GM12878 (cell line): ENCODE measurements around the gene KCNJ13. TPM values are rescaled to one million over a fixed set of nuclear protein-coding genes. Genes with fewer than 3 reads are reported as not detected.

Experiments used
- ATAC-seq: fragments of 200-7000 bp; cut with Tn5 transposase; 3 replicates; pipeline ENCODE4 v1.9.1; 2020; ENCODE audit warnings: mild to moderate bottlenecking, moderate library complexity
- BruUV-seq: library from RNA; stranded (reverse); fragments of 400-500 nt; replicated peaks from 2 replicates; lab custom pipeline; 2021; lab: Mats Ljungman, UMichigan
- CTCF ChIA-PET: fragments of 300-600 bp; sonication (Branson Sonifier 250); formaldehyde crosslinking; extraction: SDS; loops from one replicate; lab custom pipeline; 2021; ENCODE audit warnings: inconsistent platforms; lab: Yijun Ruan, JAX
- POLR2A ChIA-PET: fragments of 350-600 bp; formaldehyde crosslinking; extraction: SDS; loops from one replicate; lab custom pipeline; 2021; ENCODE audit warnings: inconsistent platforms; lab: Charles Lee
- RAD21 ChIA-PET: fragments of 300-600 bp; sonication (Branson Sonifier 250); formaldehyde crosslinking; loops from one replicate; lab custom pipeline; 2023; ENCODE audit warnings: antibody characterized with exemption; ENCODE audit not compliant: unreplicated experiment; lab: Charles Lee
- SMC1A ChIA-PET: fragments of 300-600 bp; sonication (Branson Sonifier 250); formaldehyde crosslinking; loops from one replicate; lab custom pipeline; 2023; ENCODE audit not compliant: unreplicated experiment, uncharacterized antibody; lab: Charles Lee
- DNase-seq: peaks from one replicate; pipeline ENCODE4 v3.0.0-alpha.2; 2011; ENCODE audit warnings: low read depth, low spot score
- FAIRE-seq: peaks from 3 replicates; lab custom pipeline; 2011; peaks lifted over from hg19 to GRCh38; lab: Jason Lieb, UNC
- H2AFZ ChIP-seq: 2 replicates; pipeline ENCODE4 v1.6.0; 2011; ENCODE audit warnings: low read depth, low read length, control low read depth; ENCODE audit not compliant: control insufficient read depth
- H3K27ac ChIP-seq: 2 replicates; pipeline ENCODE4 v1.5.1; 2011; ENCODE audit warnings: control low read depth; ENCODE audit not compliant: control insufficient read depth, insufficient read depth
- H3K27me3 ChIP-seq, 2 experiments: replicated peaks in 1 of 2; 2 replicates each; pipeline versions ENCODE4 v1.6.0 to v1.6.1; 2011; ENCODE audit warnings: low read length in 1 of 2; ENCODE audit not compliant: control insufficient read depth in 2 of 2, insufficient read depth in 2 of 2
- H3K36me3 ChIP-seq, 2 experiments: 2 replicates each; pipeline ENCODE4 v1.5.1; 2011; ENCODE audit warnings: low read length in 1 of 2; ENCODE audit not compliant: control insufficient read depth in 2 of 2, insufficient read depth in 2 of 2
- H3K4me1 ChIP-seq: 2 replicates; pipeline ENCODE4 v1.6.1; 2011; ENCODE audit warnings: mild to moderate bottlenecking, low read length, moderate library complexity, mixed read lengths; ENCODE audit not compliant: control insufficient read depth, insufficient read depth
- H3K4me2 ChIP-seq: 2 replicates; pipeline ENCODE4 v1.6.0; 2011; ENCODE audit warnings: control low read depth; ENCODE audit not compliant: control insufficient read depth, insufficient read depth
- H3K4me3 ChIP-seq: fragments of 200-600 bp; sonication (generic); 2 replicates; pipeline ENCODE4 v1.5.1; 2016
- H3K79me2 ChIP-seq: 2 replicates; pipeline ENCODE4 v1.6.0; 2011; ENCODE audit warnings: low read length; ENCODE audit not compliant: control insufficient read depth, insufficient read depth
- H3K9ac ChIP-seq: 2 replicates; pipeline ENCODE4 v1.8.0; 2011; ENCODE audit warnings: low read length, control low read depth, mixed read lengths; ENCODE audit not compliant: control insufficient read depth, insufficient read depth
- H3K9me3 ChIP-seq: replicated peaks from 3 replicates; pipeline ENCODE4 v1.5.1; 2011; ENCODE audit warnings: mild to moderate bottlenecking, low read length; ENCODE audit not compliant: control insufficient read depth, insufficient read depth
- H4K20me1 ChIP-seq: 2 replicates; pipeline ENCODE4 v1.6.0; 2011; ENCODE audit not compliant: control insufficient read depth, insufficient read depth
- EP300 ChIP-seq, 2 experiments: fragments of 150-350 bp in 1 of 2; IDR thresholded peaks; 2 replicates each; pipeline ENCODE4 v1.6.1; 2011 to 2012; ENCODE audit warnings: low read depth in 2 of 2, low read length in 2 of 2, borderline replicate concordance in 1 of 2, improper control_type of control experiment in 1 of 2, inconsistent platforms in 1 of 2; ENCODE audit not compliant: control insufficient read depth in 1 of 2
- GABPA ChIP-seq: IDR thresholded peaks from 2 replicates; pipeline ENCODE4 v1.6.1; 2014; ENCODE audit warnings: antibody characterized with exemption, low read depth, mild to moderate bottlenecking, inconsistent platforms
- IRF4 ChIP-seq: IDR thresholded peaks from 2 replicates; pipeline ENCODE4 v1.6.1; 2011; ENCODE audit warnings: low read depth, low read length
- MEF2B ChIP-seq: fragments of 450-650 bp; IDR thresholded peaks from 2 replicates; pipeline ENCODE4 v1.6.1; 2018; ENCODE audit warnings: mild to moderate bottlenecking, moderate library complexity; ENCODE audit not compliant: partially characterized antibody, poor library complexity, severe bottlenecking
- NRF1 ChIP-seq: conservative IDR thresholded peaks from 2 replicates; pipeline ENCODE4 v1.6.1; 2011; ENCODE audit warnings: mild to moderate bottlenecking, low read depth, low read length, improper control_type of control experiment
- PAX5 ChIP-seq: IDR thresholded peaks from 2 replicates; pipeline ENCODE4 v1.6.1; 2011; ENCODE audit warnings: low read depth, low read length, borderline replicate concordance
- PML ChIP-seq: IDR thresholded peaks from 2 replicates; pipeline ENCODE4 v1.6.1; 2012; ENCODE audit warnings: low read length, inconsistent platforms
- POLR2AphosphoS2 ChIP-seq: IDR thresholded peaks from 2 replicates; pipeline ENCODE4 v1.6.1; 2011; ENCODE audit warnings: low read depth, mild to moderate bottlenecking, low read length, improper control_type of control experiment, moderate library complexity
- SIX5 ChIP-seq: IDR thresholded peaks from 2 replicates; pipeline ENCODE4 v1.6.1; 2011; ENCODE audit warnings: mild to moderate bottlenecking, low read depth, low read length, moderate library complexity; ENCODE audit not compliant: severe bottlenecking
- SPI1 ChIP-seq: IDR thresholded peaks from 2 replicates; pipeline ENCODE4 v1.6.1; 2011; ENCODE audit warnings: low read depth, mild to moderate bottlenecking, low read length, moderate library complexity, borderline replicate concordance; ENCODE audit not compliant: insufficient read depth
- TCF7 ChIP-seq: IDR thresholded peaks from 2 replicates; pipeline ENCODE4 v1.6.1; 2014; ENCODE audit warnings: antibody characterized with exemption, borderline replicate concordance
- ZNF24 ChIP-seq: fragments of 450-650 bp; IDR thresholded peaks from 2 replicates; pipeline ENCODE4 v1.6.1; 2017; ENCODE audit warnings: antibody characterized with exemption, mild to moderate bottlenecking
- ZSCAN29 ChIP-seq: fragments of 450-650 bp; IDR thresholded peaks from 2 replicates; pipeline ENCODE4 v1.6.1; 2017; ENCODE audit warnings: mild to moderate bottlenecking, moderate library complexity
- WGBS: methylation state at CpG from one replicate; pipeline ENCODE4 v1.1.6; 2016; ENCODE audit warnings: low lambda C conversion rate; ENCODE audit not compliant: insufficient replicate concordance, insufficient coverage; ENCODE audit errors: missing lambda C conversion rate; 5-methylcytosine and 5-hydroxymethylcytosine counted together
- in situ Hi-C: fragments of 300-500 bp; cut with MboI; formaldehyde crosslinking; loops from 9 replicates; pipeline ENCODE4 v1.14.3; 2018; ENCODE audit warnings: mixed read lengths
- intact Hi-C: fragments of 100-400 bp; cut with micrococcal nuclease; formaldehyde crosslinking; loops from one replicate; pipeline ENCODE4 v1.14.2; 2022; ENCODE audit not compliant: unreplicated experiment
- polyA plus RNA-seq, 11 experiments: library from polyadenylated mRNA; depleted of rRNA in 4 of 11; unstranded in 6 of 11; stranded (reverse) in 5 of 11; fragments of >200 nt; fragmentation: Nextera tagmentation in 4 of 11; fragmentation: Illumina TruSeq in 1 of 11; extraction: Ambion mirVana in 4 of 11; extraction: Trizol in 1 of 11; gene quantifications; 1 replicate in 1 of 11; 2 replicates in 10 of 11; pipeline versions ENCODE4 v1.2.1 to v1.2.3, GENCODE V29; 2011 to 2016; ENCODE audit warnings: inconsistent platforms in 2 of 11, missing spikeins in 2 of 11, low read depth in 1 of 11
- total RNA-seq, 4 experiments: library from RNA; depleted of rRNA in 3 of 4; stranded (reverse); fragments of >200 nt in 3 of 4; fragmentation: Illumina TruSeq in 1 of 4; extraction: Trizol in 1 of 4; gene quantifications; 2 replicates each; pipeline versions ENCODE4 v1.2.1 to v1.2.3, GENCODE V29; 2013 to 2021
- TF ChIP-seq, protein P1 (sequence below): fragments of 450-650 bp; formaldehyde crosslinking; IDR thresholded peaks from 2 replicates; pipeline ENCODE4 v1.4.0; 2022; ENCODE audit warnings: mild to moderate bottlenecking, moderate library complexity
- TF ChIP-seq, protein P2 (sequence below): IDR thresholded peaks from 2 replicates; pipeline ENCODE4 v1.6.1; 2012; ENCODE audit warnings: low read depth, low read length, improper control_type of control experiment
- TF ChIP-seq, protein P3 (sequence below): IDR thresholded peaks from 2 replicates; pipeline ENCODE4 v1.6.1; 2012; ENCODE audit warnings: mild to moderate bottlenecking, low read depth, low read length

Gene KCNJ13
- total and polyA plus RNA-seq, 10 of the 15 experiments (the other 5 are each of a cell fraction or from before 2014, with no cell fraction given), result 0.24 to 0.68 (median 0.29) TPM; not detected in 7

DNA sequence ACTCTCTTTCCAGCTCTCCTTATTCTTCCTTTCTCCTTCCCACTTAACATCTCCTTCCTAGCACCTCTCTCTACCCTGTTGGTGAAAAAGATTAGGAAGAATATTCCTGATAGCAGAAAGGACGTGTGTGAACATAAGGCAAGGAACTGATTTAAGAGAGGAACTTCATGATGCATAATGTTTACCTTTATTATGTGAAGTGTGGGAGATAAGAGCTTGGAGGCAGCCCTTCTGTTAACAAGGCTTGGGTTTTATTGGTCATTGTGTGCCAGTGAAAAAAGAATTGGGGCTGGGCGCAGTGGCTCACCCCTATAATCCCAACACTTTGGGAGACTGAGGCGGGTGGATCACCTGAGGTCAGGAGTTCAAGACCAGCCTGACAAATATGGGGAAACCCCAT is 34.4 kb downstream of the KCNJ13 start:
- no peak for FAIRE-seq
- H3K36me3 ChIP-seq, result peaks cover 0 to 5% of the 10 kb centered on the region in 2 experiments; a peak in 2 of 4 replicates
- no peak for ATAC-seq
- no peak overlapping the region for H3K9ac ChIP-seq
- SMC1A ChIA-PET, result no interaction called here
- no peaks in the 10 kb centered on the region for H4K20me1 ChIP-seq
- no peak overlapping the region for H3K4me2 ChIP-seq
- in situ Hi-C loops (no loop called here), intact Hi-C loops (no loop called here)
- H3K9me3 ChIP-seq, result no peaks in the 10 kb centered on the region
- no TSS peak for BruUV-seq
- RAD21 ChIA-PET, result no interaction called here
- no peak overlapping the region for H3K27ac ChIP-seq
- no peak overlapping the region for H3K4me3 ChIP-seq
- no peak for DNase-seq
- no peak overlapping the region for H2AFZ ChIP-seq
- H3K27me3 ChIP-seq, result no peaks in the 10 kb centered on the region
- 92% methylated on average over 3 of the region's 3 CpGs for WGBS
- POLR2A ChIA-PET, result interaction anchor here (0.6 to 0.7 kb wide), 2 partner anchors 20 to 340 kb away, joined by 3 read pairs; no protein-coding TSS in a partner anchor
- CTCF ChIA-PET, result interaction anchor here (0.7 kb wide), 1 partner anchor 9 kb away, joined by 3 read pairs; no protein-coding TSS in a partner anchor
- no peaks in the 10 kb centered on the region for H3K79me2 ChIP-seq
- TF ChIP-seq ZNF24 (no peak), POLR2AphosphoS2 (no peak), TCF7 (no peak), MEF2B (no peak), GABPA (no peak), SPI1 (no peak), SIX5 (no peak), NRF1 (no peak), PAX5 (no peak), ZSCAN29 (no peak), EP300 (IDR thresholded peaks at IDR 0.05; ENCODE audit: borderline replicate concordance in 1 of 2, control insufficient read depth in 1 of 2, low read depth in 2 of 2, low read length in 2 of 2) (no peak), PML (no peak), IRF4 (no peak)
- TF ChIP-seq, protein P1, sequence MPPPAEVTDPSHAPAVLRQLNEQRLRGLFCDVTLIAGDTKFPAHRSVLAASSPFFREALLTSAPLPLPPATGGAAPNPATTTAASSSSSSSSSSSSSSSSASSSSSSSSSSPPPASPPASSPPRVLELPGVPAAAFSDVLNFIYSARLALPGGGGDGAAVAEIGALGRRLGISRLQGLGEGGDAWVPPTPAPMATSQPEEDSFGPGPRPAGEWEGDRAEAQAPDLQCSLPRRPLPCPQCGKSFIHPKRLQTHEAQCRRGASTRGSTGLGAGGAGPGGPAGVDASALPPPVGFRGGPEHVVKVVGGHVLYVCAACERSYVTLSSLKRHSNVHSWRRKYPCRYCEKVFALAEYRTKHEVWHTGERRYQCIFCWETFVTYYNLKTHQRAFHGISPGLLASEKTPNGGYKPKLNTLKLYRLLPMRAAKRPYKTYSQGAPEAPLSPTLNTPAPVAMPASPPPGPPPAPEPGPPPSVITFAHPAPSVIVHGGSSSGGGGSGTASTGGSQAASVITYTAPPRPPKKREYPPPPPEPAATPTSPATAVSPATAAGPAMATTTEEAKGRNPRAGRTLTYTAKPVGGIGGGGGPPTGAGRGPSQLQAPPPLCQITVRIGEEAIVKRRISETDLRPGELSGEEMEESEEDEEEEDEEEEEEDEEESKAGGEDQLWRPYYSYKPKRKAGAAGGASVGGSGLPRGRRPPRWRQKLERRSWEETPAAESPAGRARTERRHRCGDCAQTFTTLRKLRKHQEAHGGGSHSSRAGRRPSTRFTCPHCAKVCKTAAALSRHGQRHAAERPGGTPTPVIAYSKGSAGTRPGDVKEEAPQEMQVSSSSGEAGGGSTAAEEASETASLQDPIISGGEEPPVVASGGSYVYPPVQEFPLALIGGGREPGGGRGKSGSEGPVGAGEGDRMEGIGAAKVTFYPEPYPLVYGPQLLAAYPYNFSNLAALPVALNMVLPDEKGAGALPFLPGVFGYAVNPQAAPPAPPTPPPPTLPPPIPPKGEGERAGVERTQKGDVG (CRISPR knock-in tag), result no peak
- TF ChIP-seq, protein P2, sequence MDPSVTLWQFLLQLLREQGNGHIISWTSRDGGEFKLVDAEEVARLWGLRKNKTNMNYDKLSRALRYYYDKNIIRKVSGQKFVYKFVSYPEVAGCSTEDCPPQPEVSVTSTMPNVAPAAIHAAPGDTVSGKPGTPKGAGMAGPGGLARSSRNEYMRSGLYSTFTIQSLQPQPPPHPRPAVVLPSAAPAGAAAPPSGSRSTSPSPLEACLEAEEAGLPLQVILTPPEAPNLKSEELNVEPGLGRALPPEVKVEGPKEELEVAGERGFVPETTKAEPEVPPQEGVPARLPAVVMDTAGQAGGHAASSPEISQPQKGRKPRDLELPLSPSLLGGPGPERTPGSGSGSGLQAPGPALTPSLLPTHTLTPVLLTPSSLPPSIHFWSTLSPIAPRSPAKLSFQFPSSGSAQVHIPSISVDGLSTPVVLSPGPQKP, result no peak
- TF ChIP-seq, protein P3, sequence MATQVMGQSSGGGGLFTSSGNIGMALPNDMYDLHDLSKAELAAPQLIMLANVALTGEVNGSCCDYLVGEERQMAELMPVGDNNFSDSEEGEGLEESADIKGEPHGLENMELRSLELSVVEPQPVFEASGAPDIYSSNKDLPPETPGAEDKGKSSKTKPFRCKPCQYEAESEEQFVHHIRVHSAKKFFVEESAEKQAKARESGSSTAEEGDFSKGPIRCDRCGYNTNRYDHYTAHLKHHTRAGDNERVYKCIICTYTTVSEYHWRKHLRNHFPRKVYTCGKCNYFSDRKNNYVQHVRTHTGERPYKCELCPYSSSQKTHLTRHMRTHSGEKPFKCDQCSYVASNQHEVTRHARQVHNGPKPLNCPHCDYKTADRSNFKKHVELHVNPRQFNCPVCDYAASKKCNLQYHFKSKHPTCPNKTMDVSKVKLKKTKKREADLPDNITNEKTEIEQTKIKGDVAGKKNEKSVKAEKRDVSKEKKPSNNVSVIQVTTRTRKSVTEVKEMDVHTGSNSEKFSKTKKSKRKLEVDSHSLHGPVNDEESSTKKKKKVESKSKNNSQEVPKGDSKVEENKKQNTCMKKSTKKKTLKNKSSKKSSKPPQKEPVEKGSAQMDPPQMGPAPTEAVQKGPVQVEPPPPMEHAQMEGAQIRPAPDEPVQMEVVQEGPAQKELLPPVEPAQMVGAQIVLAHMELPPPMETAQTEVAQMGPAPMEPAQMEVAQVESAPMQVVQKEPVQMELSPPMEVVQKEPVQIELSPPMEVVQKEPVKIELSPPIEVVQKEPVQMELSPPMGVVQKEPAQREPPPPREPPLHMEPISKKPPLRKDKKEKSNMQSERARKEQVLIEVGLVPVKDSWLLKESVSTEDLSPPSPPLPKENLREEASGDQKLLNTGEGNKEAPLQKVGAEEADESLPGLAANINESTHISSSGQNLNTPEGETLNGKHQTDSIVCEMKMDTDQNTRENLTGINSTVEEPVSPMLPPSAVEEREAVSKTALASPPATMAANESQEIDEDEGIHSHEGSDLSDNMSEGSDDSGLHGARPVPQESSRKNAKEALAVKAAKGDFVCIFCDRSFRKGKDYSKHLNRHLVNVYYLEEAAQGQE, result no peak
- TF ChIP-seq, all 136 proteins: peak for 0
- no peaks in the 10 kb centered on the region for H3K4me1 ChIP-seq
